ENCODE data around the gene HSD3B7.

- TF ChIP-seq YY1 (IDR thresholded peaks at IDR 0.05; ENCODE audit: low read depth) (no peak), RAD21 (IDR thresholded peaks at IDR 0.05; ENCODE audit: low read depth) (no peak), ZBTB7A (IDR thresholded peaks at IDR 0.05; ENCODE audit: low read depth) (no peak), REST (IDR thresholded peaks at IDR 0.05; ENCODE audit: low read depth) (no peak), MAX (IDR thresholded peaks at IDR 0.05) (no peak)
Measured at GRCh38 chr16:30967795-30968194, 17.2 kb upstream of the HSD3B7 start.

Measured in Ishikawa (cell line).